ENCODE results near the gene ZNF827.

DNA sequence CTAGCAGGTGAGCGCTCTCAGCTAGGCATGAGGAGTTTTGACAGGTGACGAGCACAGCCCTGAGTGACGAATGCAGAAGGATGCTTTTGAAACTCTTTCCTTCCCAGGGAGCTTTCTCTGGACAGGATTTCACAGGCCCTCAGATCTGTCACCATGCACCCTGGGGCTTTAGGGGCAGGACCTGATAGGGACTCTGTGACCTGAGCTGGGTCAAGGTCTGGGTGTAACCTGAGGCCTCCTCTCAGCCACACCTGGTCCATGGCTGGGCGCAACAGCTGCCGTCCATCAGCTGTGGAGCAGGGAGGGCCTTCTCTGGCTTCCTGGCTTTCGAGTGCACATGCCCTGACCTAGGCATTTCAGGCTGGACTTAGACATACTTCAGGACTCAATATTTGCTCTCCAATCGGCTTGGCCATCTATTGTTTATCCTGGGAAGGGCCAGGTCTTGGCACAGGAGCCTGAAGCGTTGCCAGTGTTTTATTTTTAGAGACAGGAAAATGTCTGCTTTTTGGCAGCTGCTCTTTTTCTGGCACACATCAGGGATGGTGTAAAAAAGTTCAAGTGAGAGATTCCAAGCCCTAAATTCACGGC, 202.3 kb downstream of the ZNF827 start:
- TF ChIP-seq, protein P1, sequence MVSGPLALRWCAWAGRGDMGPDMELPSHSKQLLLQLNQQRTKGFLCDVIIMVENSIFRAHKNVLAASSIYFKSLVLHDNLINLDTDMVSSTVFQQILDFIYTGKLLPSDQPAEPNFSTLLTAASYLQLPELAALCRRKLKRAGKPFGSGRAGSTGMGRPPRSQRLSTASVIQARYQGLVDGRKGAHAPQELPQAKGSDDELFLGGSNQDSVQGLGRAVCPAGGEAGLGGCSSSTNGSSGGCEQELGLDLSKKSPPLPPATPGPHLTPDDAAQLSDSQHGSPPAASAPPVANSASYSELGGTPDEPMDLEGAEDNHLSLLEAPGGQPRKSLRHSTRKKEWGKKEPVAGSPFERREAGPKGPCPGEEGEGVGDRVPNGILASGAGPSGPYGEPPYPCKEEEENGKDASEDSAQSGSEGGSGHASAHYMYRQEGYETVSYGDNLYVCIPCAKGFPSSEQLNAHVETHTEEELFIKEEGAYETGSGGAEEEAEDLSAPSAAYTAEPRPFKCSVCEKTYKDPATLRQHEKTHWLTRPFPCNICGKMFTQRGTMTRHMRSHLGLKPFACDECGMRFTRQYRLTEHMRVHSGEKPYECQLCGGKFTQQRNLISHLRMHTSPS (CRISPR knock-in tag; IDR thresholded peaks at IDR 0.05; ENCODE audit: low read depth) = no peak
- TF ChIP-seq TCF7L2 (IDR thresholded peaks at IDR 0.05; ENCODE audit: low read depth, low read length) (no peak), GABPA (IDR thresholded peaks at IDR 0.05; ENCODE audit: low read depth, low read length) (no peak), GABPA (CRISPR knock-in tag; IDR thresholded peaks at IDR 0.05; ENCODE audit: low read depth) (no peak), ZBTB38 (CRISPR knock-in tag; IDR thresholded peaks at IDR 0.05) (no peak), ZNF138 (CRISPR knock-in tag; IDR thresholded peaks at IDR 0.05; ENCODE audit: low read depth) (no peak), ZNF274 (CRISPR knock-in tag; IDR thresholded peaks at IDR 0.05) (no peak), ZEB1 (IDR thresholded peaks at IDR 0.05; ENCODE audit: insufficient replicate concordance, low read depth) (no peak), EP300 (IDR thresholded peaks at IDR 0.05; ENCODE audit: low read depth in 2 of 2, low read length in 2 of 2) (no peak), EP300 (CRISPR knock-in tag; IDR thresholded peaks at IDR 0.05; ENCODE audit: borderline replicate concordance) (no peak)
- TF ChIP-seq, protein P2, sequence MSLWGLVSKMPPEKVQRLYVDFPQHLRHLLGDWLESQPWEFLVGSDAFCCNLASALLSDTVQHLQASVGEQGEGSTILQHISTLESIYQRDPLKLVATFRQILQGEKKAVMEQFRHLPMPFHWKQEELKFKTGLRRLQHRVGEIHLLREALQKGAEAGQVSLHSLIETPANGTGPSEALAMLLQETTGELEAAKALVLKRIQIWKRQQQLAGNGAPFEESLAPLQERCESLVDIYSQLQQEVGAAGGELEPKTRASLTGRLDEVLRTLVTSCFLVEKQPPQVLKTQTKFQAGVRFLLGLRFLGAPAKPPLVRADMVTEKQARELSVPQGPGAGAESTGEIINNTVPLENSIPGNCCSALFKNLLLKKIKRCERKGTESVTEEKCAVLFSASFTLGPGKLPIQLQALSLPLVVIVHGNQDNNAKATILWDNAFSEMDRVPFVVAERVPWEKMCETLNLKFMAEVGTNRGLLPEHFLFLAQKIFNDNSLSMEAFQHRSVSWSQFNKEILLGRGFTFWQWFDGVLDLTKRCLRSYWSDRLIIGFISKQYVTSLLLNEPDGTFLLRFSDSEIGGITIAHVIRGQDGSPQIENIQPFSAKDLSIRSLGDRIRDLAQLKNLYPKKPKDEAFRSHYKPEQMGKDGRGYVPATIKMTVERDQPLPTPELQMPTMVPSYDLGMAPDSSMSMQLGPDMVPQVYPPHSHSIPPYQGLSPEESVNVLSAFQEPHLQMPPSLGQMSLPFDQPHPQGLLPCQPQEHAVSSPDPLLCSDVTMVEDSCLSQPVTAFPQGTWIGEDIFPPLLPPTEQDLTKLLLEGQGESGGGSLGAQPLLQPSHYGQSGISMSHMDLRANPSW (CRISPR knock-in tag; IDR thresholded peaks at IDR 0.05; ENCODE audit: borderline replicate concordance) = no peak
- TF ChIP-seq, protein P3, sequence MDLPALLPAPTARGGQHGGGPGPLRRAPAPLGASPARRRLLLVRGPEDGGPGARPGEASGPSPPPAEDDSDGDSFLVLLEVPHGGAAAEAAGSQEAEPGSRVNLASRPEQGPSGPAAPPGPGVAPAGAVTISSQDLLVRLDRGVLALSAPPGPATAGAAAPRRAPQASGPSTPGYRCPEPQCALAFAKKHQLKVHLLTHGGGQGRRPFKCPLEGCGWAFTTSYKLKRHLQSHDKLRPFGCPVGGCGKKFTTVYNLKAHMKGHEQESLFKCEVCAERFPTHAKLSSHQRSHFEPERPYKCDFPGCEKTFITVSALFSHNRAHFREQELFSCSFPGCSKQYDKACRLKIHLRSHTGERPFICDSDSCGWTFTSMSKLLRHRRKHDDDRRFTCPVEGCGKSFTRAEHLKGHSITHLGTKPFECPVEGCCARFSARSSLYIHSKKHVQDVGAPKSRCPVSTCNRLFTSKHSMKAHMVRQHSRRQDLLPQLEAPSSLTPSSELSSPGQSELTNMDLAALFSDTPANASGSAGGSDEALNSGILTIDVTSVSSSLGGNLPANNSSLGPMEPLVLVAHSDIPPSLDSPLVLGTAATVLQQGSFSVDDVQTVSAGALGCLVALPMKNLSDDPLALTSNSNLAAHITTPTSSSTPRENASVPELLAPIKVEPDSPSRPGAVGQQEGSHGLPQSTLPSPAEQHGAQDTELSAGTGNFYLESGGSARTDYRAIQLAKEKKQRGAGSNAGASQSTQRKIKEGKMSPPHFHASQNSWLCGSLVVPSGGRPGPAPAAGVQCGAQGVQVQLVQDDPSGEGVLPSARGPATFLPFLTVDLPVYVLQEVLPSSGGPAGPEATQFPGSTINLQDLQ (CRISPR knock-in tag; IDR thresholded peaks at IDR 0.05) = no peak
- TF ChIP-seq, protein P4, sequence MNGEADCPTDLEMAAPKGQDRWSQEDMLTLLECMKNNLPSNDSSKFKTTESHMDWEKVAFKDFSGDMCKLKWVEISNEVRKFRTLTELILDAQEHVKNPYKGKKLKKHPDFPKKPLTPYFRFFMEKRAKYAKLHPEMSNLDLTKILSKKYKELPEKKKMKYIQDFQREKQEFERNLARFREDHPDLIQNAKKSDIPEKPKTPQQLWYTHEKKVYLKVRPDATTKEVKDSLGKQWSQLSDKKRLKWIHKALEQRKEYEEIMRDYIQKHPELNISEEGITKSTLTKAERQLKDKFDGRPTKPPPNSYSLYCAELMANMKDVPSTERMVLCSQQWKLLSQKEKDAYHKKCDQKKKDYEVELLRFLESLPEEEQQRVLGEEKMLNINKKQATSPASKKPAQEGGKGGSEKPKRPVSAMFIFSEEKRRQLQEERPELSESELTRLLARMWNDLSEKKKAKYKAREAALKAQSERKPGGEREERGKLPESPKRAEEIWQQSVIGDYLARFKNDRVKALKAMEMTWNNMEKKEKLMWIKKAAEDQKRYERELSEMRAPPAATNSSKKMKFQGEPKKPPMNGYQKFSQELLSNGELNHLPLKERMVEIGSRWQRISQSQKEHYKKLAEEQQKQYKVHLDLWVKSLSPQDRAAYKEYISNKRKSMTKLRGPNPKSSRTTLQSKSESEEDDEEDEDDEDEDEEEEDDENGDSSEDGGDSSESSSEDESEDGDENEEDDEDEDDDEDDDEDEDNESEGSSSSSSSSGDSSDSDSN (CRISPR knock-in tag; IDR thresholded peaks at IDR 0.05) = no peak

Data from HepG2 (cell line).